GM21723 (cell line): ENCODE measurements around the gene RAC3.

ENCODE experiments used
- ATAC-seq: cut with Tn5 transposase; IDR thresholded peaks from one replicate; pipeline ENCODE4 v1.9.1; 2021; ENCODE audit warnings: mild to moderate bottlenecking, moderate library complexity; ENCODE audit not compliant: unreplicated experiment

RAC3 gene

GRCh38 chr17:81998691-81999438, 32.6 kb upstream of the RAC3 start:
- no peak for ATAC-seq

GRCh38 chr17:81999587-81999975, 31.9 kb upstream of the RAC3 start:
- no peak for ATAC-seq

GRCh38 chr17:81999976-82000802, 31.3 kb upstream of the RAC3 start:
- ATAC-seq = no peak

- no peak for ATAC-seq
These were observed 30.5 kb upstream of the RAC3 start for GRCh38 chr17:82000803-82001570.

- no peak for ATAC-seq
These were observed 29.9 kb upstream of the RAC3 start for GRCh38 chr17:82001571-82002056.

- ATAC-seq = no peak
These were observed 27.8 kb upstream of the RAC3 start for GRCh38 chr17:82003411-82004381.

GRCh38 chr17:82004517-82005455, 26.7 kb upstream of the RAC3 start:
- no peak for ATAC-seq

- no peak for ATAC-seq
These were observed 25.7 kb upstream of the RAC3 start for GRCh38 chr17:82005701-82006348.

GRCh38 chr17:82006468-82007227, 24.8 kb upstream of the RAC3 start:
- ATAC-seq = no peak

GRCh38 chr17:82007228-82007494, 24.3 kb upstream of the RAC3 start:
- no peak for ATAC-seq

GRCh38 chr17:82007495-82008257, 23.8 kb upstream of the RAC3 start:
- no peak for ATAC-seq

- ATAC-seq = no peak
These were observed 23.1 kb upstream of the RAC3 start for GRCh38 chr17:82008258-82008940.

- ATAC-seq = no peak
These were observed 22.5 kb upstream of the RAC3 start for GRCh38 chr17:82008941-82009405.

- ATAC-seq = no peak
These were observed 22.1 kb upstream of the RAC3 start for GRCh38 chr17:82009413-82009812.

GRCh38 chr17:82010575-82011525, 20.6 kb upstream of the RAC3 start:
- ATAC-seq = no peak
